ENCODE measurements around the gene SLC22A5. TPM values are rescaled to one million over a fixed set of nuclear protein-coding genes. Genes with fewer than 3 reads are reported as not detected.
"Not testable (repeated sequence)": the region's sequence is repeated elsewhere in the genome, so short reads cannot be mapped to it uniquely, and the experiment has no call there.

SLC22A5 gene
- polyA plus RNA-seq, 4 donors = 32.2 to 57.3 (median 48.5) TPM

GRCh38 chr5:132386644-132387286, 17.3 kb downstream of the SLC22A5 start:
- DNase-seq (ENCODE audit: low read depth in 4 of 4, low spot score in 2 of 4) = peak in 1 of 4 donors; percentile 50

- DNase-seq (ENCODE audit: low read depth in 4 of 4, low spot score in 2 of 4) = no peak
Measured at GRCh38 chr5:132387640-132388117, 18.2 kb downstream of the SLC22A5 start.

- DNase-seq (ENCODE audit: low read depth in 4 of 4, low spot score in 2 of 4) = peak in 1 of 4 donors; percentile 58
Measured at GRCh38 chr5:132388244-132389050, 18.9 kb downstream of the SLC22A5 start.

GRCh38 chr5:132389051-132389331, 19.5 kb downstream of the SLC22A5 start:
- no peak for DNase-seq (ENCODE audit: low read depth in 4 of 4, low spot score in 2 of 4)

GRCh38 chr5:132389585-132390286, 20.2 kb downstream of the SLC22A5 start:
- DNase-seq (ENCODE audit: low read depth in 4 of 4, low spot score in 2 of 4) = no peak

GRCh38 chr5:132391247-132391646, 21.7 kb downstream of the SLC22A5 start:
- no peak for DNase-seq (ENCODE audit: low read depth in 4 of 4, low spot score in 2 of 4)

- no peak for DNase-seq (ENCODE audit: low read depth in 4 of 4, low spot score in 2 of 4)
Measured at GRCh38 chr5:132391870-132392269, 22.4 kb downstream of the SLC22A5 start.

GRCh38 chr5:132392411-132392810, 22.9 kb downstream of the SLC22A5 start:
- no peak for DNase-seq (ENCODE audit: low read depth in 4 of 4, low spot score in 2 of 4)

- no peak for DNase-seq (ENCODE audit: low read depth in 4 of 4, low spot score in 2 of 4)
Measured at GRCh38 chr5:132392978-132393825, 23.7 kb downstream of the SLC22A5 start.

- no peak for DNase-seq (ENCODE audit: low read depth in 4 of 4, low spot score in 2 of 4)
Measured at GRCh38 chr5:132394667-132395259, 25.3 kb downstream of the SLC22A5 start.

- no peak for DNase-seq (ENCODE audit: low read depth in 4 of 4, low spot score in 2 of 4)
Measured at GRCh38 chr5:132396589-132397031, 27.1 kb downstream of the SLC22A5 start.

GRCh38 chr5:132397224-132397623, 27.7 kb downstream of the SLC22A5 start:
- no peak for DNase-seq (ENCODE audit: low read depth in 4 of 4, low spot score in 2 of 4)

GRCh38 chr5:132397936-132398675, 28.6 kb downstream of the SLC22A5 start:
- not testable (repeated sequence) for DNase-seq (ENCODE audit: low read depth in 4 of 4, low spot score in 2 of 4)

- DNase-seq (ENCODE audit: low read depth in 4 of 4, low spot score in 2 of 4) = not testable (repeated sequence)
Measured at GRCh38 chr5:132404041-132404440, 34.5 kb downstream of the SLC22A5 start.

- no peak for DNase-seq (ENCODE audit: low read depth in 4 of 4, low spot score in 2 of 4)
Measured at GRCh38 chr5:132405646-132406045, 36.1 kb downstream of the SLC22A5 start.

GRCh38 chr5:132406144-132406783, 36.8 kb downstream of the SLC22A5 start:
- no peak for DNase-seq (ENCODE audit: low read depth in 4 of 4, low spot score in 2 of 4)

- no peak for DNase-seq (ENCODE audit: low read depth in 4 of 4, low spot score in 2 of 4)
Measured at GRCh38 chr5:132407970-132408369, 38.5 kb downstream of the SLC22A5 start.

GRCh38 chr5:132408456-132408855, 38.9 kb downstream of the SLC22A5 start:
- DNase-seq (ENCODE audit: low read depth in 4 of 4, low spot score in 2 of 4) = no peak

- DNase-seq (ENCODE audit: low read depth in 4 of 4, low spot score in 2 of 4) = no peak
Measured at GRCh38 chr5:132408965-132409364, 39.5 kb downstream of the SLC22A5 start.

Data from left renal cortex interstitium (tissue), 4 donors.